ENCODE results near the gene GRIA3.
A peak's percentile ranks its signal among the peaks of the same experiment; 100 is the strongest.

The GRIA3 gene

DNA sequence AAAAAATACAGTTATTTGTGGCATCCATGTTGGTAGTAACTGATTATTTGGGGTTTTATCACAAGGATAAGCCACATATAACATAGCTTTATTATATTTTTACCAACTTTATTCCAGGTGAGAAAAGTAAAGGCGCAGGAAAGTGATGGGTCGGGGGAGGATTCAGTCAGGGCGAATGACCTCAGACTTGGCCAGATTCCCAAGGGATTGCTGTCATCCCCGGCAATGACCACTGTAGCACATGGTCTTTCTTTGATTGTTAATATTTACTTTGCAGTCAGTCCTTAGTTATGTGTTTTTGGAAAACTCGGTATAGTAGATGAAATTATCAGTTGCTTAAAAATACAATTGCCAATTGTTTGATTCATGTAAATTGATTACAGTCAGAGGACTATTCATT is 17.6 kb downstream of the GRIA3 start:
- FAIRE-seq (no peak), DNase-seq (ENCODE audit: insufficient read length) (no peak)
- no peak for TF ChIP-seq POLR2A (IDR thresholded peaks at IDR 0.05; ENCODE audit: low read depth, low read length)
- no peak for TF ChIP-seq POLR2AphosphoS5 (IDR thresholded peaks at IDR 0.05; ENCODE audit: low read depth, low read length)
- no peak for TF ChIP-seq TAF1 (IDR thresholded peaks at IDR 0.05; ENCODE audit: borderline replicate concordance, low read depth, low read length)

DNA sequence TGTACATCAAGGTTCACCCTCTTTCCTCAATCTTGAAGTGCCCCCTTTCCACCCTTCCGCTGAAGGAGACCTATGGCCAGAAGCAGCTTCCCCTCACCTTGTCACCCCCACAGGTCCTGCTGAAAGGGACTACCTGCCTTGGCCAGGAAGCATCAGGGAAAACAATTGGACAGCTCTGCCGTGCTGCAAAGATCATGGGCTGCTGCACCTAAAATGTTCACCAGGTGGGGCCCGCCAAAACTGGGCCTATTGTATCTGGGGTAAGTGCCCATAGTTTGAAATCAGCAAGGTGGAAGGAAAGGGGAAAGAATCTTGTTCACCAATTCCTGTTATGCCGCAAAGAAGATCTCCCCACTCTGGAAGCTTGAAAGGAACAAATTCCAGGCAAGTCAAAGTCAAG is 18.4 kb downstream of the GRIA3 start:
- DNase-seq (ENCODE audit: insufficient read length) (no peak), FAIRE-seq (no peak)
- no peak for TF ChIP-seq TAF1 (IDR thresholded peaks at IDR 0.05; ENCODE audit: borderline replicate concordance, low read depth, low read length)
- TF ChIP-seq POLR2AphosphoS5 (IDR thresholded peaks at IDR 0.05; ENCODE audit: low read depth, low read length) = no peak
- no peak for TF ChIP-seq POLR2A (IDR thresholded peaks at IDR 0.05; ENCODE audit: low read depth, low read length)

DNA sequence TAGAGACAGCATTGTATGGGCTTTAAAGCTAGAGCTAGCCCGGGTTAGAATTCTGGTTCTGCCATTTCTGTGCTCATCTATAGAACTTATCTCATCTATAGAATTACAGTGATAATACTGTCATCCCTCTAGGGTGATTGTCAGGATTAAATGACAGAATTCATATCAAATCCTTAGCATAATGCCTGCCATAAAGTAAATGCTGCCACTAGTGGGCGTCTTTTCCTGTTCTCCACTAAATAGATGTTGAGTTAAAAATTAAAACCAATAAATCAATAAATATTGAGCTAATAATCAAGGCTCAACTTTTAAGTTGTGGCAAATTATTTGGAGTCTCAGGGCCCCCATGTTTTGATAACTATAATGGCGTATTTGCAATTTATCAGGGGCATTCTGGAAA is 19.7 kb downstream of the GRIA3 start:
- DNase-seq (ENCODE audit: insufficient read length) (no peak), FAIRE-seq (no peak)
- TF ChIP-seq POLR2AphosphoS5 (IDR thresholded peaks at IDR 0.05; ENCODE audit: low read depth, low read length) (no peak), TAF1 (IDR thresholded peaks at IDR 0.05; ENCODE audit: borderline replicate concordance, low read depth, low read length) (no peak)

DNA sequence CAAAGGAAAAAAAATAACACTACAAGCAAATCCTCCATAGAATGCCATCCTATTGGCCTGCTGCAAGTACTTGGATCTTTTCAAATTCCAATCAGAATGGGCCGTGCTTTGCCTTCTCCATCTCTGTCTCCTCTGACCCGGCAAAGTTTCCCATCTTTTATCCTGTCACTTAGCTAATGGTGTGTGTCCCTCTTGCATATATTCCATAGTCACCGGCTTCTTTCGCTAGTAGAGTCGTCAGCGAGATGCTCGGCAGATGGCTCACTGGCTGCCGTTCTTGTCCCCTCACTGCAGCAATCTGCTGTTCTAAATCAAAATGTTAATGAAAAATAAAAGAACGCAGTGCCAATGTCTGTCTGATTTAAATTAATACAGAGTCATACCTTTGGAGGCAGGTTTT is 22.1 kb downstream of the GRIA3 start:
- no peak for TF ChIP-seq POLR2A (IDR thresholded peaks at IDR 0.05; ENCODE audit: low read depth, low read length)
- no peak for TF ChIP-seq TAF1 (IDR thresholded peaks at IDR 0.05; ENCODE audit: borderline replicate concordance, low read depth, low read length)
- TF ChIP-seq POLR2AphosphoS5 (IDR thresholded peaks at IDR 0.05; ENCODE audit: low read depth, low read length) = no peak
- DNase-seq (ENCODE audit: insufficient read length) (no peak), FAIRE-seq (no peak)

DNA sequence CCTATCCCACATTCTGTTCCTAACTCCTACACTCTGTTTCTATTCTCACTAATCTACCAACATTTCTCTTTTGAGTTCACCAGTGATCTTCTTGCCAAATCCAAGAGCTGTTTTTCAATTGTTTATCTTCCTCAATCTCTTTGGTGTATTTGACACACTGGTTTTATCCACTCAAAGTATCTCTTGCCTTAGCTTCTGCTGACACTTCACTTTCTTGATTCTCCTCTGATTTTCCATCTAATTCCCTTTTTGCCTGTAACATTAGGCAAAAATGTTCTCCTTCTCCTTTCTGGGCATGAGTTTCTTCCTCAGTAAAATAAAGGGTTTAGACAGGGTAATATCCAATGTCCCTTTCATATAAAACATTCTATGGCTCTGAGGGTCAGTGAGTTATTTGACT is 26.2 kb downstream of the GRIA3 start:
- TF ChIP-seq POLR2AphosphoS5 (IDR thresholded peaks at IDR 0.05; ENCODE audit: low read depth, low read length) (no peak), POLR2A (IDR thresholded peaks at IDR 0.05; ENCODE audit: low read depth, low read length) (no peak), TAF1 (IDR thresholded peaks at IDR 0.05; ENCODE audit: borderline replicate concordance, low read depth, low read length) (no peak)
- FAIRE-seq (no peak), DNase-seq (ENCODE audit: insufficient read length) (no peak)

DNA sequence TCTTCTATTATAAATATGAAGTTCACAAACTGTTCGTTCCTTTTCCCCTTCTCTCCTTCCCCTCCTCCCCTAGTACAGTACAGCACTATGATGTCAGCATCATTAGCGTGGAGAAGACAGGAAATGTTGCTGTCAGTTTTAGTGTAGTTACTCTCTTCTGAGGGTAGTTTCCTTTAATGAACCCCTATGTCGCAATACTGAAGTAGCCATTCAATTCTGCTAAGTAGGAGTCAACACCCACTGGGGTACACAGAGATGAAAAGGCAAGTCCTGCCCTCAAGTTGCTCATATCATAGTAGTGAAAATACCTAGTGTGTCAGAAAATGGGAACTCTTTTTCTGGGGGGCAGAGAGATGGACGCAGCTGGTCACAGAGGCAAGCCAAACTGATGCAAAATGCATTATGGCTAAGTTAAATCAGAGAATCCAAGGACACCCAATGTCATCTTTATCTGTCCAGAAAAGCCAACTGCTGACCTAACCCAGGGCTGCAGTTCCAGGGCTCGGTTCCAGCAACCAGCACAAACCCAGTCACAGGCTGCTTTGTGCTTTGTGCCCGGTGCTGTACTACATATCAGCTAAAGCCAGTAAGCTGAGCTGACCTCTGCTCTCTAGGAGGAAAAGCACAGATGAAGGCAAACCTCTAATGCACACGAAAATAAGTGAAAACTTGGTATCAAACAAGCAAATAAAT is 31.5 kb downstream of the GRIA3 start:
- DNase-seq (ENCODE audit: insufficient read length) = no peak
- no peak for FAIRE-seq
- TF ChIP-seq TAF1 (IDR thresholded peaks at IDR 0.05; ENCODE audit: borderline replicate concordance, low read depth, low read length) = no peak
- no peak for TF ChIP-seq POLR2A (IDR thresholded peaks at IDR 0.05; ENCODE audit: low read depth, low read length)
- TF ChIP-seq POLR2AphosphoS5 (IDR thresholded peaks at IDR 0.05; ENCODE audit: low read depth, low read length) = no peak

DNA sequence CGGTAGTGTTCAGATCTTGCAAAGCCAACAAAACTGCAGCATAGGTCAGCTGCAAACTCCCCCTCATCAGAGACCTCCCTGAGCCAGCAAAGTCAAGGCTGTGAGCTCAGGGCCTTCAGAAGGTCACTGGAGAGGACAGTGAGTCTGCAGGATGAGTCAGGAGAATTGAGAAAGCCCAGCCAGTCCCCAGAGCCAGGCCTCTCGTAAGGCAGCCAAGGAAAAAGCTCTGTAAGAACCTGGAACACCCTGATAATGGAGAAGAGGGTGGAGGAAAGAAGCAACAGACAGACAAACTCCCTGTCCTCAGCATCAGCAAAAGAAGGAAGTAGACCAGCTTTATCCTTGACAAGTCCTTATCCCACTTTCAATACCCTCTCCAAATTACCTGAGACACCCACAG is 33.0 kb downstream of the GRIA3 start:
- TF ChIP-seq POLR2AphosphoS5 (IDR thresholded peaks at IDR 0.05; ENCODE audit: low read depth, low read length) = no peak
- TF ChIP-seq TAF1 (IDR thresholded peaks at IDR 0.05; ENCODE audit: borderline replicate concordance, low read depth, low read length) = no peak
- TF ChIP-seq POLR2A (IDR thresholded peaks at IDR 0.05; ENCODE audit: low read depth, low read length) = no peak
- no peak for DNase-seq (ENCODE audit: insufficient read length)
- FAIRE-seq = no peak

DNA sequence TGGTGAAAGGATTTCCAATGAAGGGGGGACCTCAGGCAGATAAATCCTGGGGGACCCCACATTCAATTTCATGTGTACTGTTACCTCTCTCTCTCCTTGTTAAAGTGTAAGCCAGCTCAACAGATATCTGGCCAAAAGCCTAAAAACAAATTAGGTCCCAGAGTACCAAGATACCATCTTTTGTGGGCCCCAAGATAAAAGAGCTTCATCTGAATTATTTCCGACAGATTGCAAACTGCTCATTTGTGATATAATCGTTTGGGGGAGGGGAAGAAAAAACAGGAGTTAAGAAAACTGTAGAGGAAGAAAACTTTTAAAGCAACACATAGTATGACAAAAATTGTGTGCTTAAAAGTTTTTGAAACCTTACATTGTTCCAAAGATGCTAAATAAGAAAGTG is 33.6 kb downstream of the GRIA3 start:
- TF ChIP-seq TAF1 (IDR thresholded peaks at IDR 0.05; ENCODE audit: borderline replicate concordance, low read depth, low read length) = no peak
- TF ChIP-seq POLR2AphosphoS5 (IDR thresholded peaks at IDR 0.05; ENCODE audit: low read depth, low read length) = no peak
- no peak for TF ChIP-seq POLR2A (IDR thresholded peaks at IDR 0.05; ENCODE audit: low read depth, low read length)
- FAIRE-seq = no peak
- DNase-seq (ENCODE audit: insufficient read length) = no peak

DNA sequence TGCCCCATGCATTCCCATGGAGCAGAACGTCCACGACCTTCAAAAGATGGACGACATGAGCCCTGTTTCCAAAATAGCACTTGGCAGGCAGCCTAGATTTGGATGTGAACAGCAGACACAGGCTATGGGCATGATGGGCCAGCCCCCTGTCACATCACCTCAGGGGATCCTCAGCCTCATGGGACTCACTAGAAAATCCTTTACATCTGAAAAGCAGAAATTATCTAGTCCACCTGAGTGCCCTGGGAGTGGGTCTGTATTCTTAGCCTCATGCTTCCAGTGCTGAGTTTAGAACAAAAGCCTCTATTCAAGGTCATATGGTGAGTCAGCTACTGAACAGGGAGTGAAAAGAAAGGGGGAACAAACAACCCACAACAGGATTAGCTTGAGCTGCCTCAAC is 35.8 kb downstream of the GRIA3 start:
- TF ChIP-seq TAF1 (IDR thresholded peaks at IDR 0.05; ENCODE audit: borderline replicate concordance, low read depth, low read length) (no peak), POLR2AphosphoS5 (IDR thresholded peaks at IDR 0.05; ENCODE audit: low read depth, low read length) (no peak), POLR2A (IDR thresholded peaks at IDR 0.05; ENCODE audit: low read depth, low read length) (no peak)
- no peak for DNase-seq (ENCODE audit: insufficient read length)
- FAIRE-seq = no peak

DNA sequence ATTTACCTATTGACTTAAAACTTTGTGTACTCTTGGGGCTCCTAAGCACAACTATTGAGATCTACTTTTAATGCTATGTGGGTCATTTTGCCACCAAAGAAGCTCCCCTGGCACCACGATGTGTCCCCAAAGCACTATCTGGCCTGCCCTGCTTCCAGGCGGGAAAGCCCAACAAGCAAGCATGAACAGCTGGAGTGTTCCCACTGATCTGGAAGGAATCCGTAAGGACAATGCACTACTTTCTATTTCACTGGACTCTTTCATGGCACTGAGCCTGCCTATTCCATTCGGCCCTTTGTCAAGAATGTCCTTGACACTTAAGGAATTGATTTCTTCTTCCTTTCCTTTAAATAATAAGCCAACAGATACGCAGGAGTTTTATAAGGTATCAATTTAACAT is 38.8 kb downstream of the GRIA3 start:
- no peak for DNase-seq (ENCODE audit: insufficient read length)
- TF ChIP-seq POLR2A (IDR thresholded peaks at IDR 0.05; ENCODE audit: low read depth, low read length) (no peak), TAF1 (IDR thresholded peaks at IDR 0.05; ENCODE audit: borderline replicate concordance, low read depth, low read length) (no peak), POLR2AphosphoS5 (IDR thresholded peaks at IDR 0.05; ENCODE audit: low read depth, low read length) (no peak)
- FAIRE-seq = no peak

DNA sequence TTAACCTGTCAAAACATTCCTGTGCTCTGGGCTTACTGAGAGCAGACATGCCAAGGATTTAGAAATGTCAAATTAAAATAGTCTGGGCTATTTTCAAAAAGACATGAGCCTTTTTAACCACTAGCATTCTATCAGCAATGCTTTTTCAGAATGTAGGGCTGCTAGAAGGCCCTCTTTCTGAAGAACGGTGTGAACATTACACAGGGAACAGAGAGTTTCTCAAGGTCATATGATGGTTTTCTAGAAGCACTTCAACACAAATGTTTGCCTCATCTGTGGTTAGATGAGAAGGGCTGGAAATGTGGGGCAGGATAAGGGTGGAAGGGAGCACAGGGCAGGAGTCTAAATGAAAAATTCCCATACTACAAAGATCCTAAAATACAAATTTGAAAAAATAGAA is 39.3 kb downstream of the GRIA3 start:
- DNase-seq (ENCODE audit: insufficient read length) (no peak), FAIRE-seq (no peak)
- TF ChIP-seq POLR2AphosphoS5 (IDR thresholded peaks at IDR 0.05; ENCODE audit: low read depth, low read length) (no peak), POLR2A (IDR thresholded peaks at IDR 0.05; ENCODE audit: low read depth, low read length) (no peak), TAF1 (IDR thresholded peaks at IDR 0.05; ENCODE audit: borderline replicate concordance, low read depth, low read length) (no peak)

DNA sequence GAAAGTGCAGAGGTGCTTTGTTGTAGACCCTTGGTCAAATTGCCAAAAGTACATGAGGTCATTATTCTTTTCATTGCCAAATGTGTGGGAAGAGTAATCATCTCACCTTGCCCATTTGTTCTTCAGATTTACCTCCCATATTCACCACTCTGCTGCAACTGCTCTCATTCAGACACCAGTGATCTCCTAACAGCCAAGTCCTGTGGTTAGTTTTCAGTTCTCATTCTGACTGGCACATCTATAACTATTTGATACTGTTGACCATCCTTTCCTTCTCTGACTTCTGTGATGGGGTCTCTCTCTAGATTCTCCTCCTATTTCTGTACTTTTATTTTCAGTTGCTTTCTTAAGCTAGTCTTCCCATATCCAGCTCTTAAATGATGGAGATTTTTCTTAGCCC is 39.8 kb downstream of the GRIA3 start:
- no peak for TF ChIP-seq TAF1 (IDR thresholded peaks at IDR 0.05; ENCODE audit: borderline replicate concordance, low read depth, low read length)
- TF ChIP-seq POLR2A (IDR thresholded peaks at IDR 0.05; ENCODE audit: low read depth, low read length) = no peak
- TF ChIP-seq POLR2AphosphoS5 (IDR thresholded peaks at IDR 0.05; ENCODE audit: low read depth, low read length) = no peak
- DNase-seq (ENCODE audit: insufficient read length) (no peak), FAIRE-seq (peak; percentile 83)

All from GM12892 (cell line).